HepG2 (cell line): ENCODE measurements around the gene MEMO1. TPM values are rescaled to one million over a fixed set of nuclear protein-coding genes. Genes with fewer than 3 reads are reported as not detected.

Source experiments
- CHCHD3 ChIP-seq: sonication (generic); formaldehyde crosslinking; IDR thresholded peaks from 2 replicates; pipeline ENCODE4 v1.8.0; 2022; ENCODE audit warnings: mild to moderate bottlenecking, missing genetic modification reagents, moderate library complexity
- FOSL1 ChIP-seq: sonication (generic); formaldehyde crosslinking; IDR thresholded peaks from 2 replicates; pipeline ENCODE4 v1.9.0; 2021; ENCODE audit warnings: missing genetic modification reagents, borderline replicate concordance
- FOXM1 ChIP-seq: sonication (generic); formaldehyde crosslinking; IDR thresholded peaks from 2 replicates; pipeline ENCODE4 v1.5.0; 2020; ENCODE audit warnings: missing genetic modification reagents
- RFX3 ChIP-seq: IDR thresholded peaks from 2 replicates; pipeline ENCODE4 v1.6.1; 2016; ENCODE audit warnings: missing biosample characterization, missing genetic modification reagents
- SIX4 ChIP-seq: sonication (generic); formaldehyde crosslinking; IDR thresholded peaks from 2 replicates; pipeline ENCODE4 v1.4.0; 2020; ENCODE audit warnings: missing genetic modification reagents
- SP5 ChIP-seq: IDR thresholded peaks from 2 replicates; pipeline ENCODE4 v1.6.1; 2016; ENCODE audit warnings: low read depth, borderline replicate concordance
- TCF7 ChIP-seq: sonication (generic); IDR thresholded peaks from 2 replicates; pipeline ENCODE4 v1.6.1; 2016; ENCODE audit warnings: antibody characterized with exemption, low read depth
- TMF1 ChIP-seq: sonication (generic); formaldehyde crosslinking; IDR thresholded peaks from 2 replicates; pipeline ENCODE4 v1.8.1; 2022; ENCODE audit warnings: low read depth, missing genetic modification reagents
- ZC3H13 ChIP-seq: sonication (generic); formaldehyde crosslinking; IDR thresholded peaks from 2 replicates; pipeline ENCODE4 v1.8.1; 2023; ENCODE audit warnings: mild to moderate bottlenecking, missing genetic modification reagents, moderate library complexity
- ZFP1 ChIP-seq: IDR thresholded peaks from 2 replicates; pipeline ENCODE4 v1.6.1; 2016
- ZNF350 ChIP-seq: sonication (generic); formaldehyde crosslinking; IDR thresholded peaks from 2 replicates; pipeline ENCODE4 v1.4.0; 2020; ENCODE audit warnings: mild to moderate bottlenecking, low read depth, missing genetic modification reagents, borderline replicate concordance
- ZNF367 ChIP-seq: sonication (generic); formaldehyde crosslinking; IDR thresholded peaks from 2 replicates; pipeline ENCODE4 v1.4.0; 2020; ENCODE audit warnings: missing genetic modification reagents, borderline replicate concordance
- ZNF614 ChIP-seq: IDR thresholded peaks from 2 replicates; pipeline ENCODE4 v1.6.1; 2018; ENCODE audit warnings: missing biosample characterization, missing genetic modification reagents, inconsistent platforms, borderline replicate concordance
- polyA plus RNA-seq, 8 experiments: library from polyadenylated mRNA; depleted of rRNA in 3 of 8; stranded (reverse) in 7 of 8; unstranded in 1 of 8; fragments of >200 nt; fragmentation: Illumina TruSeq in 4 of 8; extraction: Trizol in 4 of 8; gene quantifications; 2 replicates each; pipeline versions ENCODE4 v1.2.1 to v1.2.3, GENCODE V29; 2011 to 2016; ENCODE audit warnings: low read depth in 4 of 8, missing spikeins in 1 of 8, mixed read lengths in 1 of 8; ENCODE audit not compliant: insufficient read depth in 1 of 8
- total RNA-seq, 5 experiments: library from RNA; depleted of rRNA; stranded (reverse); fragments of >200 nt; fragmentation: Illumina TruSeq; extraction: Trizol; gene quantifications; 2 replicates each; pipeline ENCODE4 v1.2.3, GENCODE V29; 2016; ENCODE audit warnings: low read depth in 1 of 5
- TF ChIP-seq, protein P1 (sequence below): sonication (generic); formaldehyde crosslinking; IDR thresholded peaks from 2 replicates; pipeline ENCODE4 v1.8.0; 2022; ENCODE audit warnings: mild to moderate bottlenecking, missing genetic modification reagents, moderate library complexity
- TF ChIP-seq, protein P2 (sequence below): sonication (generic); formaldehyde crosslinking; IDR thresholded peaks from 2 replicates; pipeline ENCODE4 v1.4.0; 2020; ENCODE audit warnings: missing genetic modification reagents
- TF ChIP-seq, protein P3 (sequence below): IDR thresholded peaks from 2 replicates; pipeline ENCODE4 v1.6.1; 2016; ENCODE audit warnings: low read depth, borderline replicate concordance
- TF ChIP-seq, protein P4 (sequence below): sonication (generic); formaldehyde crosslinking; IDR thresholded peaks from 2 replicates; pipeline ENCODE4 v1.4.0; 2020; ENCODE audit warnings: missing genetic modification reagents, low read depth, mild to moderate bottlenecking, borderline replicate concordance
- TF ChIP-seq, protein P5 (sequence below): sonication (generic); formaldehyde crosslinking; IDR thresholded peaks from 2 replicates; pipeline ENCODE4 v1.4.0; 2020; ENCODE audit warnings: missing genetic modification reagents, borderline replicate concordance

MEMO1 gene
- total and polyA plus RNA-seq, 2 of the 13 experiments (the other 11 are each of a cell fraction or from before 2014, with no cell fraction given) = 69.8 to 81.6 TPM

DNA sequence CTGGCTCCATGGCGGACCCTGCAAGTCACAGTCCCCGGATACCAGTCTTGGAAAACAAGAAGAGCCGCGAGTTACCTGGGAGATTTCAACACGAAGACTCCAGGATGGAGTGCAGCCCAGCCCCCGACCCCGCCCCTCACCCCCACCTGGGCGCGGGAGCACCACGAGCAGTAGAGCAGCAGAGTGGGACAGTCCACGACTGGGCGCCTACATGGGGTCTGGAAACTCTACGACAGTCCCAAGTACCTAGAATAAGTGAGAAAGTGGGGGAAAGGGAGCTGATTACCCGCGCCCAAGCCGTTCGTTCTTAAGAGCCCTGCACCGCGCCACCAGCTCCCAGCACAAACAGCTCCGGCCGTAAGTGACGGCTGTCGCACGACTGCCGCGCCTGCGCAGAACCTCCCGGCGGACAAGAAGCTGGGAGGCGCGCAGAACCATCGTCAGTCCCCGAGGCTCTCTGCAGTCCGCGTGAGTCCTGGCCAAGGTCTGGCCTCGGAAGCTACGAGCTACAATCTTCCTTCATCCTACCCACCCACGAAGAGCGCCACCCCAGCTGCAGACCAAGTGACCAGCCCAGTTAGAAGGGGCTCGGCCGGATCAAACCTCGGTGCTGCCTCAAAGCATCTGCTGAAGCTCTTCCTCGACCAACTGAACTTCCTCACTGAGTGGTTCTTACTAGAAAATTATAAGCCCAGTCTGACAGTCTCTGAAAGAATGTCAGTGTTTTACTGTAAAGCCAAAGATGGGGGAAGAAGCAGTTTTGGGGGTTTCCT, 28.8 kb upstream of the MEMO1 start, which contains the start of gene DPY30 (continued):
- TF ChIP-seq CHCHD3 (CRISPR knock-in tag) = no peak; the same call in 1 of the 2 replicates
- TF ChIP-seq TCF7 = no peak
- no peak; the same call in 1 of the 2 replicates for TF ChIP-seq ZC3H13 (CRISPR knock-in tag)
- TF ChIP-seq TMF1 (CRISPR knock-in tag) = peak; percentile 90
- no peak for TF ChIP-seq FOSL1
- TF ChIP-seq, protein P1, sequence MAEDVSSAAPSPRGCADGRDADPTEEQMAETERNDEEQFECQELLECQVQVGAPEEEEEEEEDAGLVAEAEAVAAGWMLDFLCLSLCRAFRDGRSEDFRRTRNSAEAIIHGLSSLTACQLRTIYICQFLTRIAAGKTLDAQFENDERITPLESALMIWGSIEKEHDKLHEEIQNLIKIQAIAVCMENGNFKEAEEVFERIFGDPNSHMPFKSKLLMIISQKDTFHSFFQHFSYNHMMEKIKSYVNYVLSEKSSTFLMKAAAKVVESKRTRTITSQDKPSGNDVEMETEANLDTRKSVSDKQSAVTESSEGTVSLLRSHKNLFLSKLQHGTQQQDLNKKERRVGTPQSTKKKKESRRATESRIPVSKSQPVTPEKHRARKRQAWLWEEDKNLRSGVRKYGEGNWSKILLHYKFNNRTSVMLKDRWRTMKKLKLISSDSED (CRISPR knock-in tag) = no peak
- peak; percentile 12 for TF ChIP-seq SIX4 (CRISPR knock-in tag)
- TF ChIP-seq, protein P2, sequence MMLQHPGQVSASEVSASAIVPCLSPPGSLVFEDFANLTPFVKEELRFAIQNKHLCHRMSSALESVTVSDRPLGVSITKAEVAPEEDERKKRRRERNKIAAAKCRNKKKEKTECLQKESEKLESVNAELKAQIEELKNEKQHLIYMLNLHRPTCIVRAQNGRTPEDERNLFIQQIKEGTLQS (CRISPR knock-in tag) = peak; percentile 43; the same call in 1 of the 2 replicates
- TF ChIP-seq, protein P3, sequence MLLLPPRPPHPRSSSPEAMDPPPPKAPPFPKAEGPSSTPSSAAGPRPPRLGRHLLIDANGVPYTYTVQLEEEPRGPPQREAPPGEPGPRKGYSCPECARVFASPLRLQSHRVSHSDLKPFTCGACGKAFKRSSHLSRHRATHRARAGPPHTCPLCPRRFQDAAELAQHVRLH (CRISPR knock-in tag) = peak; percentile 92; the same call in 1 of the 2 replicates
- peak; percentile 71; the same call in 1 of the 2 replicates for TF ChIP-seq FOXM1
- no peak for TF ChIP-seq RFX3
- TF ChIP-seq ZFP1 = no peak
- TF ChIP-seq, protein P4, sequence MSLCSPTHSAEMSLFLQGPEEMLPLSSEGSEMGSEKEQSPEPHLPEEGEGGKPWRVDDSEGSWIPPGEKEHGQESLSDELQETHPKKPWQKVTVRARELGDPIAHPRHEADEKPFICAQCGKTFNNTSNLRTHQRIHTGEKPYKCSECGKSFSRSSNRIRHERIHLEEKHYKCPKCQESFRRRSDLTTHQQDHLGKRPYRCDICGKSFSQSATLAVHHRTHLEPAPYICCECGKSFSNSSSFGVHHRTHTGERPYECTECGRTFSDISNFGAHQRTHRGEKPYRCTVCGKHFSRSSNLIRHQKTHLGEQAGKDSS (CRISPR knock-in tag) = peak; percentile 94
- TF ChIP-seq ZNF614 = peak; percentile 91
- peak; percentile 18; the same call in 1 of the 2 replicates for TF ChIP-seq SP5 (CRISPR knock-in tag)
- peak; percentile 83; the same call in 1 of the 2 replicates for TF ChIP-seq ZNF367
- TF ChIP-seq, protein P5, sequence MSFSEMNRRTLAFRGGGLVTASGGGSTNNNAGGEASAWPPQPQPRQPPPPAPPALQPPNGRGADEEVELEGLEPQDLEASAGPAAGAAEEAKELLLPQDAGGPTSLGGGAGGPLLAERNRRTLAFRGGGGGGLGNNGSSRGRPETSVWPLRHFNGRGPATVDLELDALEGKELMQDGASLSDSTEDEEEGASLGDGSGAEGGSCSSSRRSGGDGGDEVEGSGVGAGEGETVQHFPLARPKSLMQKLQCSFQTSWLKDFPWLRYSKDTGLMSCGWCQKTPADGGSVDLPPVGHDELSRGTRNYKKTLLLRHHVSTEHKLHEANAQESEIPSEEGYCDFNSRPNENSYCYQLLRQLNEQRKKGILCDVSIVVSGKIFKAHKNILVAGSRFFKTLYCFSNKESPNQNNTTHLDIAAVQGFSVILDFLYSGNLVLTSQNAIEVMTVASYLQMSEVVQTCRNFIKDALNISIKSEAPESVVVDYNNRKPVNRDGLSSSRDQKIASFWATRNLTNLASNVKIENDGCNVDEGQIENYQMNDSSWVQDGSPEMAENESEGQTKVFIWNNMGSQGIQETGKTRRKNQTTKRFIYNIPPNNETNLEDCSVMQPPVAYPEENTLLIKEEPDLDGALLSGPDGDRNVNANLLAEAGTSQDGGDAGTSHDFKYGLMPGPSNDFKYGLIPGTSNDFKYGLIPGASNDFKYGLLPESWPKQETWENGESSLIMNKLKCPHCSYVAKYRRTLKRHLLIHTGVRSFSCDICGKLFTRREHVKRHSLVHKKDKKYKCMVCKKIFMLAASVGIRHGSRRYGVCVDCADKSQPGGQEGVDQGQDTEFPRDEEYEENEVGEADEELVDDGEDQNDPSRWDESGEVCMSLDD = no peak
- peak; percentile 96 for TF ChIP-seq ZNF350 (CRISPR knock-in tag)
